ENCODE measurements around the gene LTBP1. TPM values are rescaled to one million over a fixed set of nuclear protein-coding genes. Genes with fewer than 3 reads are reported as not detected.
A peak's percentile ranks its signal among the peaks of the same experiment; 100 is the strongest.

The LTBP1 gene
- total RNA-seq, 1 donor from 2014 or later: 29.7 TPM

DNA sequence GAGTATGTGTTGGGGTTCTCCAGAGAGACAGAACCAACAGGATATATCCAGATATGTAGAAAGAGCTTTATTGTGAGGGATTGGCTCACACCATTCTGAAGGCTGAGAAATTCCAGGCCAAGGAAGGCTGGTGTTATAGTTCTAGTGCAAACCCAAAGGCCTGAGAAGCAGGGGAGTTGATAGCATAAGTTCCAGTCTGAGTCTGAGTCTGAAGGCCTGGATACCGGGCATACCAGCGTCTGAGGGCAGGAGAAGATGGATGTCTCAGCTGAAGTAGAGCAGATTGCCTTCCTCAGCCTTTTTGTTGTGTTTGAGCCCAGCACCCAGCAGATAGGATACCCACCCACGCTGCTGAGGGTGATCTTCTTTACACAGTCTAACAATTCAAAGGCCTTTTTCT, 318.0 kb downstream of the LTBP1 start:
- H3K36me3 Mint-ChIP-seq (ENCODE audit: low read depth, unreplicated experiment): peaks cover 3% of the 10 kb centered on the region
- H3K4me1 Mint-ChIP-seq (ENCODE audit: low read depth, unreplicated experiment): peaks cover 13% of the 10 kb centered on the region
- H3K4me2 ChIP-seq (ENCODE audit: low read length): no peak overlapping the region

DNA sequence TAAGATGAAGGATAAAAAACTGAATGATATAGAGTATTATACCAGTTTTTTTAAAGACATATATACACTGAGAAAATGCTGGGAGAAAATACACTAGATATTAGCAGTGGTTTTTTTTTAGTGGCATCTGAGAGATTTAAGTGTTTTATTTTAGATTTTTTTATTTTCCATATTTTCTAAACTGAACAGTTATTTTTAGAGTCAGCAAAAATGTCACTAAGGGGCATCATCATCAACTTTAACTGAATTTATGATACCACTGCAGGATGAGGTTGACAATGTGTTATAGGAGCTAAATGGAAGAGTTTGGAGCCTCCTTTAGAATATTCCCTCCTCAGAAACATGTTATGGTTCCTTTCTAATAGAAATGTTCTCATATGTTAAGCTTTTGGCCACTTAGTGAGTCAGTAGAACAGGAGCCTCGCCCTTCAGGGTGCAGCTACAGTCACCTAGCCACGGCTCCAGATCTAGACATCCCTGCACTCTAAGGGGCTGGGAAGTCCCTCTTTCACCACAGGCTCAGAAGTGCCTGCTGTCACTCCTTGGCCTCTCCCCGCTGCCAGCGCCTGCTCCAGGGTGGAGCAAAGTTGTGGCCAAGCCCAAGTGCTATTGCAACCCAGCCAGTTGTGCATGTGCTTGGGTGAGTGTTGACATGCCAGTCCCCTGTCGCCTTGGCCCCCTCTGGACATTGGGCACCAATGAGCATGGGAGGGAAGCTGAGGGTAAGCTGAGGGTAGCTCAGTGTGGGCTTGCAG, 319.0 kb downstream of the LTBP1 start:
- no peaks in the 10 kb centered on the region for H3K79me2 ChIP-seq (ENCODE audit: insufficient read depth, low read length)
- peaks cover 13% of the 10 kb centered on the region for H3K4me1 Mint-ChIP-seq (ENCODE audit: low read depth, unreplicated experiment)
- no peak overlapping the region for H2AFZ ChIP-seq (ENCODE audit: low read depth, low read length)
- DNase-seq (ENCODE audit: low read depth): no peak
- no peak overlapping the region for H3K27ac ChIP-seq (ENCODE audit: low read depth, low read length)
- no peak overlapping the region for H3K4me3 ChIP-seq (ENCODE audit: insufficient read depth, low read depth, low read length)
- H3K4me3 Mint-ChIP-seq (ENCODE audit: unreplicated experiment): no peak overlapping the region
- H3K4me1 ChIP-seq (ENCODE audit: insufficient read depth, low read length): no peaks in the 10 kb centered on the region
- H3K9ac ChIP-seq (ENCODE audit: low read length): no peak overlapping the region
- no peaks in the 10 kb centered on the region for H4K20me1 ChIP-seq (ENCODE audit: insufficient read depth, low read length)
- H3K4me2 ChIP-seq (ENCODE audit: low read length): no peak overlapping the region
- H3K36me3 Mint-ChIP-seq (ENCODE audit: low read depth, unreplicated experiment): peaks cover 3% of the 10 kb centered on the region
- FAIRE-seq: no peak
- H3K9me3 Mint-ChIP-seq (ENCODE audit: unreplicated experiment): no peaks in the 10 kb centered on the region
- H3K27me3 Mint-ChIP-seq (ENCODE audit: low read depth, unreplicated experiment): no peaks in the 10 kb centered on the region
- H3K36me3 ChIP-seq (ENCODE audit: insufficient read depth, low read length): peaks cover 25% of the 10 kb centered on the region
- H3K27me3 ChIP-seq (ENCODE audit: insufficient read depth, low read length): no peaks in the 10 kb centered on the region
- no peak overlapping the region for H3K27ac Mint-ChIP-seq (ENCODE audit: unreplicated experiment)
- TF ChIP-seq, protein P1, sequence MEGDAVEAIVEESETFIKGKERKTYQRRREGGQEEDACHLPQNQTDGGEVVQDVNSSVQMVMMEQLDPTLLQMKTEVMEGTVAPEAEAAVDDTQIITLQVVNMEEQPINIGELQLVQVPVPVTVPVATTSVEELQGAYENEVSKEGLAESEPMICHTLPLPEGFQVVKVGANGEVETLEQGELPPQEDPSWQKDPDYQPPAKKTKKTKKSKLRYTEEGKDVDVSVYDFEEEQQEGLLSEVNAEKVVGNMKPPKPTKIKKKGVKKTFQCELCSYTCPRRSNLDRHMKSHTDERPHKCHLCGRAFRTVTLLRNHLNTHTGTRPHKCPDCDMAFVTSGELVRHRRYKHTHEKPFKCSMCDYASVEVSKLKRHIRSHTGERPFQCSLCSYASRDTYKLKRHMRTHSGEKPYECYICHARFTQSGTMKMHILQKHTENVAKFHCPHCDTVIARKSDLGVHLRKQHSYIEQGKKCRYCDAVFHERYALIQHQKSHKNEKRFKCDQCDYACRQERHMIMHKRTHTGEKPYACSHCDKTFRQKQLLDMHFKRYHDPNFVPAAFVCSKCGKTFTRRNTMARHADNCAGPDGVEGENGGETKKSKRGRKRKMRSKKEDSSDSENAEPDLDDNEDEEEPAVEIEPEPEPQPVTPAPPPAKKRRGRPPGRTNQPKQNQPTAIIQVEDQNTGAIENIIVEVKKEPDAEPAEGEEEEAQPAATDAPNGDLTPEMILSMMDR (IDR thresholded peaks at IDR 0.05; ENCODE audit: insufficient read depth, low read depth, low read length): no peak
- TF ChIP-seq EZH2 (IDR thresholded peaks at IDR 0.05; ENCODE audit: insufficient read depth, low read length): no peak
- peaks cover 12% of the 10 kb centered on the region for H3K9me3 ChIP-seq (ENCODE audit: insufficient read depth, low read depth, low read length)

More for the DNA sequence above, 318.0 kb downstream of the LTBP1 start:
- no peaks in the 10 kb centered on the region for H3K79me2 ChIP-seq (ENCODE audit: insufficient read depth, low read length)
- no peaks in the 10 kb centered on the region for H3K27me3 ChIP-seq (ENCODE audit: insufficient read depth, low read length)
- Mint-ChIP-seq H3K27me3 (ENCODE audit: low read depth, unreplicated experiment) (no peaks in the 10 kb centered on the region), H3K27ac (ENCODE audit: unreplicated experiment) (peak overlapping the region; percentile 82), H3K4me3 (ENCODE audit: unreplicated experiment) (no peak overlapping the region), H3K9me3 (ENCODE audit: unreplicated experiment) (no peaks in the 10 kb centered on the region)
- no peaks in the 10 kb centered on the region for H4K20me1 ChIP-seq (ENCODE audit: insufficient read depth, low read length)
- TF ChIP-seq EZH2 (IDR thresholded peaks at IDR 0.05; ENCODE audit: insufficient read depth, low read length): no peak
- TF ChIP-seq, protein P1 (IDR thresholded peaks at IDR 0.05; ENCODE audit: insufficient read depth, low read depth, low read length): no peak
- H3K9ac ChIP-seq (ENCODE audit: low read length): no peak overlapping the region
- no peaks in the 10 kb centered on the region for H3K4me1 ChIP-seq (ENCODE audit: insufficient read depth, low read length)
- no peak overlapping the region for H2AFZ ChIP-seq (ENCODE audit: low read depth, low read length)
- H3K9me3 ChIP-seq (ENCODE audit: insufficient read depth, low read depth, low read length): peaks cover 12% of the 10 kb centered on the region
- H3K36me3 ChIP-seq (ENCODE audit: insufficient read depth, low read length): peaks cover 25% of the 10 kb centered on the region
- no peak overlapping the region for H3K27ac ChIP-seq (ENCODE audit: low read depth, low read length)
- DNase-seq (ENCODE audit: low read depth) (peak; percentile 43), FAIRE-seq (no peak)
- H3K4me3 ChIP-seq (ENCODE audit: insufficient read depth, low read depth, low read length): no peak overlapping the region

DNA sequence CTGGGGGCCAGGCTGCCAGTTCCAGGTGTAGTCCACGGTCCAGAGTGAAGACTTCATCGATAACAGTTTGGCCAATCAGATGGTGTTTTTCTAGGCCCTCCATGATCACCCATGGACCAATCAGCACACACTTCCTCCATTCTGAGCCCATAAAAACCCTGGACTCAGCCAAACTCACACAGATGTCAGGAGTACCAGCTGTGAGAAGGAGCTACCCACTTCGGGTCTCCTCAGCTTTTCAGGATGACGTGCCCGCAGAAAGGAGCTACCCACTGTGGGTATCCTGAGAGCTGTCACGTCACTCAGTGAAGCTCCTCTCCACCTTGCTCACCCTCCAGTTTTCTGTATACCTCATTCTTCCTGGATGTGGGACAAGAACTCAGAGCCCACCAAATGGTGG, 319.7 kb downstream of the LTBP1 start:
- Histone ChIP-seq H3K36me3 (ENCODE audit: insufficient read depth, low read length) (peaks cover 25% of the 10 kb centered on the region), H3K9me3 (ENCODE audit: insufficient read depth, low read depth, low read length) (peaks cover 12% of the 10 kb centered on the region), H4K20me1 (ENCODE audit: insufficient read depth, low read length) (no peaks in the 10 kb centered on the region), H3K4me2 (ENCODE audit: low read length) (no peak overlapping the region), H3K79me2 (ENCODE audit: insufficient read depth, low read length) (no peaks in the 10 kb centered on the region), H3K4me3 (ENCODE audit: insufficient read depth, low read depth, low read length) (no peak overlapping the region), H2AFZ (ENCODE audit: low read depth, low read length) (no peak overlapping the region), H3K4me1 (ENCODE audit: insufficient read depth, low read length) (peaks cover 6% of the 10 kb centered on the region), H3K27ac (ENCODE audit: low read depth, low read length) (no peak overlapping the region), H3K27me3 (ENCODE audit: insufficient read depth, low read length) (no peaks in the 10 kb centered on the region), H3K9ac (ENCODE audit: low read length) (no peak overlapping the region)
- no peak for DNase-seq (ENCODE audit: low read depth)
- H3K27ac Mint-ChIP-seq (ENCODE audit: unreplicated experiment): no peak overlapping the region
- no peak overlapping the region for H3K4me3 Mint-ChIP-seq (ENCODE audit: unreplicated experiment)
- no peak for FAIRE-seq
- peaks cover 3% of the 10 kb centered on the region for H3K36me3 Mint-ChIP-seq (ENCODE audit: low read depth, unreplicated experiment)
- no peaks in the 10 kb centered on the region for H3K9me3 Mint-ChIP-seq (ENCODE audit: unreplicated experiment)
- TF ChIP-seq, protein P1 (IDR thresholded peaks at IDR 0.05; ENCODE audit: insufficient read depth, low read depth, low read length): no peak
- TF ChIP-seq EZH2 (IDR thresholded peaks at IDR 0.05; ENCODE audit: insufficient read depth, low read length): no peak
- peaks cover 13% of the 10 kb centered on the region for H3K4me1 Mint-ChIP-seq (ENCODE audit: low read depth, unreplicated experiment)
- no peaks in the 10 kb centered on the region for H3K27me3 Mint-ChIP-seq (ENCODE audit: low read depth, unreplicated experiment)

Measured in astrocyte (in vitro differentiated cells and primary cell).